Suppressor macrophage treated with lipopolysaccharide for 1 hour (primary cell): ENCODE data around the gene AADACL3.
"Not testable (repeated sequence)": the region's sequence is repeated elsewhere in the genome, so short reads cannot be mapped to it uniquely, and the experiment has no call there.

ENCODE experiments used
- DNase-seq, 3 donors: peaks; one replicate each; pipeline ENCODE4 v3.0.0-alpha.2; 2020 to 2022

The AADACL3 gene, protein sequence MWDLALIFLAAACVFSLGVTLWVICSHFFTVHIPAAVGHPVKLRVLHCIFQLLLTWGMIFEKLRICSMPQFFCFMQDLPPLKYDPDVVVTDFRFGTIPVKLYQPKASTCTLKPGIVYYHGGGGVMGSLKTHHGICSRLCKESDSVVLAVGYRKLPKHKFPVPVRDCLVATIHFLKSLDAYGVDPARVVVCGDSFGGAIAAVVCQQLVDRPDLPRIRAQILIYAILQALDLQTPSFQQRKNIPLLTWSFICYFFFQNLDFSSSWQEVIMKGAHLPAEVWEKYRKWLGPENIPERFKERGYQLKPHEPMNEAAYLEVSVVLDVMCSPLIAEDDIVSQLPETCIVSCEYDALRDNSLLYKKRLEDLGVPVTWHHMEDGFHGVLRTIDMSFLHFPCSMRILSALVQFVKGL

DNA sequence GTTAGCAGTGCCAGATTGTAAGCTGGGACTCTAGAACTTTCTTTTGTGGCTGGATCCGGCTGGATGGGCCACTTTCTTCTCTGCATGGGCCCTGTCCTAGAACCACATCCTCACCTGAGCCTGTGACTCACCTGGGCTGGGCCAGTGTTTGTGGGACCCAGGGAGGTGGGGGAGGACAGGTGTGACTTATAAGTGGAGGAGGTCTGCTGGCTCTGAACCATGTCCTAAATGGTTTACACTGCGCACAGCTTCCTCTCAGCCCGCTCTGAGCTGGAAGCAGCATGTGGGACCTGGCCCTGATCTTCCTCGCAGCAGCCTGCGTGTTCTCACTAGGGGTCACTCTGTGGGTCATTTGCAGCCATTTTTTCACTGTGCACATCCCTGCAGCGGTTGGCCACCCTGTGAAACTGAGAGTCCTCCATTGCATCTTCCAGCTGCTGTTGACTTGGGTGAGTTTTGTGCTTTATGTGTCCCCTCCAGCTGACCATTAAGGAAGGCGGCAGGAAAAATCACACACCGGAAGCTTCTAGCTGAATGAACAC, at the start of gene AADACL3:
AADACL3 (plus strand) TSS at position 215 of the 542 bp plus-strand sequence; CDS start at position 282, 67 bp downstream.
- no peak for DNase-seq

DNA sequence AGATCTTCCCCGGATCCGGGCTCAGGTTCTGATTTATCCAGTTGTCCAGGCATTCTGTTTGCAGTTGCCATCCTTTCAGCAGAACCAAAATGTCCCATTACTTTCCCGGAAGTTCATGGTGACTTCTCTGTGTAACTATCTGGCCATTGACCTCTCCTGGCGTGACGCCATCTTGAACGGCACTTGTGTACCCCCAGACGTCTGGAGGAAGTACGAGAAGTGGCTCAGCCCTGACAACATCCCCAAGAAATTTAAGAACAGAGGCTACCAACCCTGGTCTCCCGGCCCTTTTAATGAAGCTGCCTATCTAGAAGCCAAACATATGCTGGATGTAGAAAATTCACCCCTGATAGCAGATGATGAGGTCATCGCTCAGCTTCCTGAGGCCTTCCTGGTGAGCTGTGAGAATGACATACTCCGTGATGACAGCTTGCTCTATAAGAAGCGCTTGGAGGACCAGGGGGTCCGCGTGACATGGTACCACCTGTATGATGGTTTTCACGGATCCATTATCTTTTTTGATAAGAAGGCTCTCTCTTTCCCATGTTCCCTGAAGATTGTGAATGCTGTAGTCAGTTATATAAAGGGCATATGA, 49.7 kb upstream of the AADACL3 start:
- DNase-seq = no peak

DNA sequence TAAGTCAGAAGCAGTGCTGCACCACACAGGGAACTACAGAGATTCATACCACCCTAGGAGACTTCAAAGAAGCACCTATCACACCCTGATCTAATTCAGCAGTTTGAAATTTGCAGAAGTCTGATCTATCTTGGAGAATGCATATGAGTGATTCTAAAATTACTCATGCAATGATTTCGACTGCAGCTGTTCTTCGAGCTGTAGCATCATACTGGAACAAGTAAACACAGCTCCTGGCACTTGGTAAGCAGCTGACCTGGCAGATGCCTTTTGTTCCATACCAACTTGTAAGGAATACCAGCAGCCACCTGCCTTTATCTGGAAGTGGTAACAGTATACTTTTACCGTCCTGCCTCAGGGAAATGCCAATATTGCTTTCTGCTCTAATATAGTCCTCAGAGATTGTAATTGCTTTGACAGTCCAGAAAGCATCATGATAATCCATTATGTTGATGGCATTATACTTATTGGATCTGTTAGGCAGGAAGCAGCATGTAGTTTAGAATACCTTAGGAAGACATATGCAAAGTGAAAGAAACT, 46.3 kb upstream of the AADACL3 start:
- no peak for DNase-seq

DNA sequence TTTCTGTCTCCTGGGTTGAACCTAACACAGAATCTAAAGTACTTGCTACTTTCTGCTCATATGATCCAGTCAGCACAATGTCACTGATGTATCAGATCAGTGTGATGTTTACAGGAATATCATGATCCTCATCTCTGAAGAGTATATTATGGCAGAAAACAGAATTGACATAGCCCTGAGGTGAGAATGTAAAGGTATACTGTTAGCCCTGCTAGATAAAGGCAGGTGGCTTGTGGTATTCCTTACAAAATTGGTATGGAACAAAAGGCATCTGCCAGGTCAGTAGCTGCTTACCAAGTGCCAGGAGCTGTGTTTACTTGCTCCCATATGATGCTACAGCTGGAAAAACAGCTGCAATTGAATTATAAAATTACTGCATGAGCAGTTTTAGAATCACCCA, 41.6 kb upstream of the AADACL3 start:
- no peak for DNase-seq

DNA sequence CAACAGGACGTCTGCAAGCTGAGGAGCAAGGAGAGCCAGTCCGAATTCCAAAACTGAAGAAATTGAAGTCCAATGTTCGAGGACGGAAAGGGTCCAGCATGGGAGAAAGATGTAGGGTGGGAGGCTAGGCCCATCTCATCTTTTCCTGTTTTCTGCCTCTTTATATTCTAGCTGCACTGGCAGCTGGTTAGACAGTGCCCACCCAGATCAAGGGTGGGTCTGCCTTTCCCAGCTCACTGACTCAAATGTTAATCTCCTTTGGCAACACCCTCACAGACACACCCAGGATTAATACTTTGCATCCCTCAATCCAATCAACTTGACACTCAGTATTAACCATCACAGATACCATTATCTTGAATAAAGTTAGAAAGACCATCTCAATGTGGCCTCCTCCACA, 39.8 kb upstream of the AADACL3 start:
- DNase-seq = not testable (repeated sequence)

DNA sequence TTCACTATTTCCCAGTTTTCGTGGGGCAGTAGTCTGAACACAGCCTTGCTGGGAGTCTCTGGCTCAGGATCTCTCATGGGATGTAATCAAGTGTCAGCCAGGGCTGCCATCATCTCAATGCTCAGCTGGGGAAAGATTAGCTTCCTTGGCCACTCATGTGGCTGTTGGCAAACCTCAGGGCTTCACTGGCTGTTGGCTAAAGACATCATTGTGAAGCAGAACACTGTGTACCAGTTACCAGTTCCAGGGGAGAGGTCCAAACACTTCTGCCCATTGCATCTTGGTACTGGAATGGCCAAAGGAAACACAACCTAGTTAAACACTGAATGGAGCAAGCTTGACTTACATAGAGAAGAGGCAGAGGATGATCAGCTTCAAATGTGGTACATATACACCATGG, 38.3 kb upstream of the AADACL3 start:
- DNase-seq = no peak

DNA sequence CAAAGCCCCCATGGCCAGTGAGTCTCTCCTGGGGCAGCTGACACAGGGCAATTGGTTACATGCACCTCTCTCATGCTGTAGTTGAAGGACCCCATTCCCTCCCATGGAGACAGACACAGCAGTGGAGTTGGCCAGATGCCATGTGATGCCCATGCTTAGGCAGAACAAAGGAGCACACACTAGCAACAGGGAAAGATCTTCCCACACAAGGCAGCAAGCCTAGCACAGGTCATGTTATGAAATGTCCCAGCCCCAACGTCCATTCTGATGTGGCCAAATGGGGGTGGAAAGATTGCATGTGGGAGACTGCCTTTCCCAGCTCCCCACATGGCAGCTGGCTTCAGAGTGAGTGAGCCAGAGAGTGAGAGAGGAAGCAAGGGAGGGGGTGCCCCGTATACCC, 37.6 kb upstream of the AADACL3 start:
- no peak for DNase-seq

GRCh38 chr1:12678820-12679219, 37.1 kb upstream of the AADACL3 start:
- no peak for DNase-seq

DNA sequence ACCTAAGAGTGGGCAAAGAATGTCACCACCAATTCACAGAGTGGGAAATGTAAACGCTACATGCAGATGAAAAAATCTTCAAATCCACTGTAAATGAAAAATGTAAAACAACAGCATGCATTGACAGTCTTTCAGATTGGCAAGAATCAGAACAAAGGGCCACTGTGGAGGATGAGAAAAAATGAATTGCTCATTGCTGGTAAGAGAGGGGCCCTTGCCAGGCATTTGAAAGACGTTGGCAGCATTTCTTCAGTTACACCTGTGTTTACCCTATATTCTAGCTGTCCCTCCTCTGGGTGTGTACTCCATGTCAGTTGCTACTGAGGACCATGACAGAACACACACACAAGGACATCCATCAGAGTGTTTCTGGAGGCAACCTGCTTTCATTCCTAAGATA, 25.8 kb upstream of the AADACL3 start:
- no peak for DNase-seq

GRCh38 chr1:12692967-12693782, 22.7 kb upstream of the AADACL3 start:
- DNase-seq = no peak

DNA sequence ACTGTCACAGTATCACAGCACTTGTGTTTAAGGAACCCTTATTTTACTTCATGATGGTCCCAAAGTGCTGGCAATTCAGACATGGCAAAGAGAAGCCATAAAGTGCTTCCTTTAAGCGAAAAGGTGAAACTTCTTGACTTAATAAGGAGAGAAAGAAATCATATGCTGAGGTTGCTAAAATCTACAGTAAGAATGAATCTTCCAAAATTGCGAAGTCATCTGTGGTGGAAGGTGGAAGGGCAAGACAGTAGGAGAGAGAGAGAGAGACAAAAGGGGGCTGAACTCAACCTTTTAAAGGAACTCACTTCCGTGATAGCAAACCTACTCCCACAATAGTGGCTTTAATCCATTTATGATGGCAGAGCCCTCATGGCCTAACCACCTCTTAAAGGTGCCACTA, 19.3 kb upstream of the AADACL3 start:
- DNase-seq = no peak

GRCh38 chr1:12697397-12697796, 18.5 kb upstream of the AADACL3 start:
- DNase-seq = no peak

DNA sequence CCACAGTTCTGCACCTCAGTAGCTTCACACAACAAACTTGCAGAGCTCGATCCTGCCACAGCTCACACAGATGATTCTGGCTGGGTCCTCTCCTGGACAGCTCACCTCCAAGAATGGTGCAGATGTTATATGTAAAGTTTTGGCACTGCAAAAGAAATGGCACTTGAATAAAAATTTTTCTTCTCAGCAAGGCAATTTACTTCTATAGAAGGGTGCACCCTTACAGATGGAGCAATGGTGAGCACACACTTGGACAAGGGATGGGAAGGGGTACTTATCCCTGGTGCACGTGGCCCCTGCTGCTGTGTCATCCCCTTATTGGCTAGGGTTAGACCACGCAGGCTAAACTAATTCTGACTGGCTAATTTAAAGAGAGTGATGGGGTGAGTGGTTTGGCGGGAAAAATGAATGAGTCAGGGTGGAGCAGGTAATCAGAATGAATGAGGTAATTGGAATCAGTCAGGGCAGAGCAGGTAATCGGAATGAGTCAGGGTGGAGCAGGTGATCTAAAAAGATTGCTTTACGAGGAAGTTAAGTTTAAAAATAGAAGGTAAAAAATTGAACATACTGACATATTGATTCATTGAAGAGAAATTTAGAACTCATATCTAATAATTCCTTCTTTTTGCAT, 12.0 kb upstream of the AADACL3 start:
- no peak for DNase-seq

GRCh38 chr1:12706061-12706460, 9.8 kb upstream of the AADACL3 start:
- no peak for DNase-seq

DNA sequence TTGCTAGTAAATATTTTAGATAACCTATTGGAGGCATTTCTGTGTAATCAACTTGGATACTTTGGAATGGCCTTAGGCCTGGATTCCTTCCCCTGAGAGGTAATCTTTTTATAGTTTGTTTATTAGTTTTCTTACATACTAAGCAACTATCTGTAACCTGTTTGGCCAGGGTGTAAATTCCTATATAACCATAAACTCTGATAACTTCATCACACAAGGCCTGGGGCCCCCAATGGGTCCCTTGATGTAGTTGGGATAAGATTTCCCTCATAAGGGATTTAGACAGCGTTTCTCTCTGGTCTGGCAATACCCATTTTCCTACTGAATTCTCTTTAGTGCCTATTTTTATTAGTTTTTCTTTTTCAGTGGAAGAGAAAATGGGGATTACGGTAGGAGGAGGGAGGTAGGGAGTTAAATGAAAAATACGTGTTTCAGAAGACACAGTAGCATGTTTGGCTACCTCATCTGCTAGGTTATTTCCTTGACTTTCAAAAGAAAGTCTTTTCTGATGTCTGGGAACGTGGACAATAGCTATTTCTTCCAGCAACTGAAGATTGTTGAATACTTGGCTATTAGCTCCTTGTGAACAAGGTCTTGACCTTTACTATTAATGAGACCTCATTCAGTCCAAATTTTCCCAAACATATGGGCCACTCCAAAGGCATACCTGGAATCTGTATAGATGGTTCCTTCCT, 7.4 kb upstream of the AADACL3 start:
- no peak for DNase-seq

GRCh38 chr1:12709091-12709491, 6.8 kb upstream of the AADACL3 start:
- no peak for DNase-seq

DNA sequence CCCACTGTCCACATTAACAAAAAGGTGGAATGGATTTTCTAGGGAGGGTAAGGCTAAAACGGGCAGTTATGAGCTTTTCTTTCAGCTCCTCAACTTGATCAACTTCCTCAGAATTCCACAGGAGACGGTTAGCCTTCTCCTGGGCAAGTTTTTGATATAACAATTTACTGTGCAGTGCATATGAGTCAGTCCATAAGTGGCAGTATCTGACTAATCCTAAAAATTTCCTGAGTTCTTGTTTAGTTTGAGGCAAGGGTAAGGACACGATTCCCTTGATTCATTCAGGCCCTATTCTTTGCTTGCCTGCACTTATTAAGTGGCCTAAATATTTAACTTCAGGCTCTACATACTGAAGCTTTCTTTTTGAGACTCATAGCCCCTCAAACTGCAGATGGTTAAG, 6.2 kb upstream of the AADACL3 start:
- DNase-seq = no peak

DNA sequence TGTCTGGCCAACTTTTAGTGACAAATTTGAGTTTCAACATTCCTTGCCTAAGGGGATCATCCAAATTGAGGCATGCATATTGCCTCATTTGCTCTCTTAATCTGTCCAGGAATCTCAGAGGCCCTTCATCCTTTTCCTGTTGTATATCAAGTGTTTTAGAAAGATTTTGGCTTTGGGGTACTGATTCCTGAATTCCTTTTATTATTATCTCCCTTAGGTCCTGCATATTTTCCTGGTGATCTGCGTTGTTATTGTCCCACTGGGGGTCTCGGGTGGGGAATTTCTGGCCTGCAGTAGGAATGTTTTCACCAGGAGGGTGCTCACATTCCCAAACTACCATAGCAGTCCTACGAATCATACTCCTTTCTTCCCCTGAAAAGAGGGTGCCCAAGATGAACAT, 4.4 kb upstream of the AADACL3 start:
- DNase-seq = no peak

DNA sequence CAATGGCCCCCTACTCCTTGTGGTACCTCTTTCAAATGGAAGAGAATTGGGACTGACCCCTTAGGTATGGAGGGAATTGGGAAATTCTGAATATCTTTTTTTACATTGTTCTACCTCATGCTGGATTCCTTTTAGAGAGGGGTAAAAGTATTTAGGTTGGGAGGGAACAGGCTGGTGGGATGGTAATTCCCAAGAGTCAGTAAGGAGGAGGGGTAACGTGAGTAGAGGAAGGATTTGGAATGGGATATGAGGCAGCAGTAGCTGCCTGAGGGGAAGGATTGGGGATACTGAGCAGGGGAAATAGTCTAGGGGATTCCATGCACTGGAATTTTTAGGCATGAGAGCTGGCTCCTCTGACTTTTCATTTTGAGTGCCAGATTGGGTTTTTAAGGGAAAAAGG, 3.8 kb upstream of the AADACL3 start:
- DNase-seq = no peak

GRCh38 chr1:12712929-12713328, 3.0 kb upstream of the AADACL3 start:
- no peak for DNase-seq

DNA sequence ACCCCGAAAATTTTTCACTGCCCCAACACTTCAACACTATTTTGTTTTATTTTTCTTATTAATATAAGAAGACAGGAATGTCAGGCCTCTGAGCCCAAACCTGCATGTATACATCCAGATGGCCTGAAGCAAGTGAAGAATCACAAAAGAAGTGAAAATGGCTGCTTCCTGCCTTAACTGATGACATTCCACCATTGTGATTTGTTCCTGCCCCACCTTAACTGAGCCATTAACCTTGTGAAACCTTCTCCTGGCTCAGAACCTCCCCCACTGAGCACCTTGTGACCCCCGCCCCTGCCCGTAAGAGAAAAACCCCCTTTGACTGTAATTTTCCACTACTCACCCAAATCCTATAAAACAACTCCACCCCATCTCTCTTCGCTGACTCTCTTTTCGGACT, 2.3 kb upstream of the AADACL3 start:
- DNase-seq = not testable (repeated sequence)
